ENCODE measurements around the gene IPO7. TPM values are rescaled to one million over a fixed set of nuclear protein-coding genes. Genes with fewer than 3 reads are reported as not detected.

Gene IPO7
- total RNA-seq, 1 experiment from 2014 or later: 78.9 TPM

DNA sequence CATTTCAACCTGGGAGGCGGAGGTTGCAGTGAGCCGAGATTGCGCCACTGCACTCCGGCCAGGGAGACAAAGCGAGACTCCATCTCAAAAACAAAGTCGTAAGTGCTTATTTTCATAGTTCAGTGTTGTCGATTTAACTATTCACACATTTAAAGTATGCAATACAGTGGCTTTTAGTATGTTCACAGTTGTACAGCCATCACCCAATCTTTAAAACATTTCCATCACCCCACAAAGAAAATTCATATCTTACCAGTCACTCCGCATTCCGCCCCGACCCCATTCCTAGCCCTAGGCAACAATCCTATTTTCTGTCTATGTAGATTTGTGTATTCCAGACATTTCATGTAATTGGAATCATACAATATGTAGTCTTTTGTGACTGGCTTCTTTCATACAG, 11.9 kb downstream of the IPO7 start:
- Histone ChIP-seq H3K4me1 (ENCODE audit: insufficient read depth, low read length) (no peaks in the 10 kb centered on the region), H4K20me1 (ENCODE audit: low read length) (peaks cover 70% of the 10 kb centered on the region), H3K9ac (ENCODE audit: low read length) (no peak overlapping the region), H3K36me3 (ENCODE audit: low read depth, low read length) (peaks cover 7% of the 10 kb centered on the region; the same call in 1 of the 2 replicates), H3K4me3 (ENCODE audit: low read length) (no peak overlapping the region), H3K4me2 (ENCODE audit: low read length) (no peak overlapping the region), H3K9me3 (ENCODE audit: low read length) (no peaks in the 10 kb centered on the region), H3K9me2 (replicated peaks; ENCODE audit: low read length) (no peaks in the 10 kb centered on the region), H3K79me2 (ENCODE audit: low read length) (peaks cover 100% of the 10 kb centered on the region), H3K27ac (ENCODE audit: low read length) (no peak overlapping the region), H3F3A (ENCODE audit: low read length, unreplicated experiment) (no peaks in the 10 kb centered on the region), H3K27me3 (ENCODE audit: low read length) (no peaks in the 10 kb centered on the region), H2AFZ (ENCODE audit: low read length) (no peak overlapping the region)
- intact Hi-C loops (cut with micrococcal nuclease): no loop called here
- CTCF ChIA-PET: no interaction called here
- no peak for ATAC-seq
- TF ChIP-seq, protein P1, sequence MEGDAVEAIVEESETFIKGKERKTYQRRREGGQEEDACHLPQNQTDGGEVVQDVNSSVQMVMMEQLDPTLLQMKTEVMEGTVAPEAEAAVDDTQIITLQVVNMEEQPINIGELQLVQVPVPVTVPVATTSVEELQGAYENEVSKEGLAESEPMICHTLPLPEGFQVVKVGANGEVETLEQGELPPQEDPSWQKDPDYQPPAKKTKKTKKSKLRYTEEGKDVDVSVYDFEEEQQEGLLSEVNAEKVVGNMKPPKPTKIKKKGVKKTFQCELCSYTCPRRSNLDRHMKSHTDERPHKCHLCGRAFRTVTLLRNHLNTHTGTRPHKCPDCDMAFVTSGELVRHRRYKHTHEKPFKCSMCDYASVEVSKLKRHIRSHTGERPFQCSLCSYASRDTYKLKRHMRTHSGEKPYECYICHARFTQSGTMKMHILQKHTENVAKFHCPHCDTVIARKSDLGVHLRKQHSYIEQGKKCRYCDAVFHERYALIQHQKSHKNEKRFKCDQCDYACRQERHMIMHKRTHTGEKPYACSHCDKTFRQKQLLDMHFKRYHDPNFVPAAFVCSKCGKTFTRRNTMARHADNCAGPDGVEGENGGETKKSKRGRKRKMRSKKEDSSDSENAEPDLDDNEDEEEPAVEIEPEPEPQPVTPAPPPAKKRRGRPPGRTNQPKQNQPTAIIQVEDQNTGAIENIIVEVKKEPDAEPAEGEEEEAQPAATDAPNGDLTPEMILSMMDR (conservative IDR thresholded peaks at IDR 0.05; ENCODE audit: low read depth, low read length): no peak
- TF ChIP-seq EZH2 (IDR thresholded peaks at IDR 0.05; ENCODE audit: low read length, unreplicated experiment) (no peak), EZH2phosphoT487 (IDR thresholded peaks at IDR 0.05; ENCODE audit: borderline replicate concordance, low read length) (no peak)
- POLR2A ChIA-PET (ENCODE audit: unreplicated experiment): no interaction called here
- no peak for DNase-seq
- BruUV-seq (replicated peaks): no TSS peak

DNA sequence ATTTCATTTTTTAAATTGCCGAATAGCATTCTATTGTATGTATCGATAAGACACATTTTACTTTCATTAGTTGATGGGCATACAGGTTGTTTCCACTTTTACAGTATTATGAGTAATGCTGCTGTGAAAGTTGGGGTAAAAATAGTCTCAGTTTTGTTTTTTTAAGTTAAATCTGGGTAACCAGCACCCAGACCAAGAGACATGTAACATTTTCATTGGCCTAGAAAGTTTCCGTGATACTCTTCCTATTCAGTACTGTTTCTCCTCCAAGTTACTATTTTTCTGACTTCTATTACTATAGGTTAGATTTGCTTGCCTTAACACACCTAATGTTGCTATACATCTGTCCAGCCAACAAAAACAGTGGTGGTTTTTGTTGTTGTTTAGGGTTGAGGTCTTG, 12.3 kb downstream of the IPO7 start:
- ATAC-seq (no peak), DNase-seq (no peak)
- Histone ChIP-seq H3F3A (ENCODE audit: low read length, unreplicated experiment) (no peaks in the 10 kb centered on the region), H3K4me3 (ENCODE audit: low read length) (no peak overlapping the region), H3K9ac (ENCODE audit: low read length) (no peak overlapping the region), H3K27me3 (ENCODE audit: low read length) (no peaks in the 10 kb centered on the region), H2AFZ (ENCODE audit: low read length) (no peak overlapping the region), H3K9me3 (ENCODE audit: low read length) (no peaks in the 10 kb centered on the region), H3K4me1 (ENCODE audit: insufficient read depth, low read length) (no peaks in the 10 kb centered on the region), H3K27ac (ENCODE audit: low read length) (no peak overlapping the region), H3K79me2 (ENCODE audit: low read length) (peaks cover 100% of the 10 kb centered on the region), H4K20me1 (ENCODE audit: low read length) (peaks cover 70% of the 10 kb centered on the region), H3K9me2 (replicated peaks; ENCODE audit: low read length) (no peaks in the 10 kb centered on the region), H3K4me2 (ENCODE audit: low read length) (no peak overlapping the region), H3K36me3 (ENCODE audit: low read depth, low read length) (peaks cover 7% of the 10 kb centered on the region; the same call in 1 of the 2 replicates)
- BruUV-seq (replicated peaks): no TSS peak
- ChIA-PET CTCF (interaction anchor here (0.6 kb wide), 1 partner anchor 10 kb away, joined by 4 read pairs; no protein-coding TSS in a partner anchor), POLR2A (ENCODE audit: unreplicated experiment) (no interaction called here)
- no peak for TF ChIP-seq EZH2 (IDR thresholded peaks at IDR 0.05; ENCODE audit: low read length, unreplicated experiment)
- no peak for TF ChIP-seq EZH2phosphoT487 (IDR thresholded peaks at IDR 0.05; ENCODE audit: borderline replicate concordance, low read length)
- TF ChIP-seq, protein P1 (conservative IDR thresholded peaks at IDR 0.05; ENCODE audit: low read depth, low read length): no peak
- intact Hi-C loops (cut with micrococcal nuclease): no loop called here

DNA sequence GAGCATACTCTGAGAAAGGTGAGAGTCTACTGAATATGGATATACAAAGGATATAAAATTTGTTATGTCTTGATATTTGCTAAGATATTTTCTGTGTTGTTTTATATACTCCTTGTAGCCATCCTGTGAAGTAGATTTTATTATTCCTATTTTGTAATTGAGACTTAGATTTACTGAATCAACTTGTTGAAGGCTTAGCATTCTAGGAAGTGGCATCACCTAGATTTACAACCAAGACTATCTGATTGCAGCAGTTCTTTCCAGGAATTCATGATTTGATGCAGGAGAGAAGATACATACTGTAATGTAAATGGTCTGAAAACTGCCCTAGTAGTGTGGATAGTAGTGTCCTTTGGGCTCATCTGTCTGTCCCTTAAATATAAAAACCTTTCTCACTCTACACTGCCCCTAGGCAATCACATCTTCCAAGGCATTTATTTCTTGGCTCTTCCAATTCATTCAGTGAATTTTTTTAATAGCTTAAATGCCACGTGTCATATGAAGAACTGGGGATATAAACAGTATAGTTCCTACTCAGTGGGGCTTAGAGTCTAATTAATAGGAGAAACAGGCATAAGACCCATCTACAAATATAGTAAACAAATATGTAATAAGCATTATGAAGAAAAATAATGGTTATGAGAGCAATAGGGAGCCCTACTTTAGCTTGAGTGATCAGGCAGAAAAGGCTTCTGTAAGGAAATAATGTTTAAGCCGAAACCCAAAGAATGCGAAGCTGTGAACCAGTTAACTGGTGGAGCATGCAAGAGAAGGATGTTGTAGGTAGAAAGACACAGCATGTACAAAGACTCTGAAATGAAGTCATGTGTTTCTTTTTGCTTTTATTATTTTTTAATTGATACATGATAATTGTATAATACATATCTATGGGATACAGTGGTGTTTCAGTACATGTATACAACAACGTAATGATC, 13.6 kb downstream of the IPO7 start:
- intact Hi-C loops (cut with micrococcal nuclease): no loop called here
- Histone ChIP-seq H4K20me1 (ENCODE audit: low read length) (peaks cover 61% of the 10 kb centered on the region), H3K4me2 (ENCODE audit: low read length) (no peak overlapping the region), H3K4me1 (ENCODE audit: insufficient read depth, low read length) (no peaks in the 10 kb centered on the region), H3K27me3 (ENCODE audit: low read length) (no peaks in the 10 kb centered on the region), H3K36me3 (ENCODE audit: low read depth, low read length) (peaks cover 7% of the 10 kb centered on the region; the same call in 1 of the 2 replicates), H3F3A (ENCODE audit: low read length, unreplicated experiment) (no peaks in the 10 kb centered on the region), H3K9me3 (ENCODE audit: low read length) (no peaks in the 10 kb centered on the region), H2AFZ (ENCODE audit: low read length) (no peak overlapping the region), H3K4me3 (ENCODE audit: low read length) (no peak overlapping the region), H3K27ac (ENCODE audit: low read length) (no peak overlapping the region), H3K9ac (ENCODE audit: low read length) (no peak overlapping the region), H3K9me2 (replicated peaks; ENCODE audit: low read length) (no peaks in the 10 kb centered on the region), H3K79me2 (ENCODE audit: low read length) (peaks cover 100% of the 10 kb centered on the region)
- peak; percentile 31; the same call in 1 of the 2 replicates for ATAC-seq
- POLR2A ChIA-PET (ENCODE audit: unreplicated experiment): interaction anchor here (0.6 kb wide), 1 partner anchor 9 kb away, joined by 5 read pairs; no protein-coding TSS in a partner anchor
- DNase-seq: no peak
- CTCF ChIA-PET: no interaction called here
- TF ChIP-seq EZH2phosphoT487 (IDR thresholded peaks at IDR 0.05; ENCODE audit: borderline replicate concordance, low read length) (no peak), EZH2 (IDR thresholded peaks at IDR 0.05; ENCODE audit: low read length, unreplicated experiment) (no peak)
- TF ChIP-seq, protein P1 (conservative IDR thresholded peaks at IDR 0.05; ENCODE audit: low read depth, low read length): no peak
- BruUV-seq (replicated peaks): no TSS peak

Measured in PC-3 (cell line).